Activated T-helper 2 cell treated with anti-CD3 and anti-CD28 coated beads, Interferon-gamma antibody, Interleukin-2, Interleukin-4, amounts not matched to agents 10 μg/mL and 5 μg/mL and 100 μg/mL, durations not matched to agents 14 hours and 24 hours and 36 hours (primary cell): Measurements from ENCODE around the gene ZNF638. TPM values are rescaled to one million over a fixed set of nuclear protein-coding genes. Genes with fewer than 3 reads are reported as not detected.

Source experiments
- total RNA-seq: library from RNA; stranded (reverse); gene quantifications from 2 replicates; pipeline ENCODE4 v1.2.3, GENCODE V29; 2022

ZNF638 gene
- total RNA-seq, 1 donor from 2014 or later, result 97.6 TPM

Other genes with a start within 250 kb of the ZNF638 start
- gene MCEE, start 201.6 kb upstream of the ZNF638 start, total RNA-seq, result 12.8 and 14.3 TPM in 2 replicates
- gene MPHOSPH10, start 201.1 kb upstream of the ZNF638 start, total RNA-seq, result 52.3 and 54.3 TPM in 2 replicates
- gene PAIP2B, start 104.7 kb upstream of the ZNF638 start, total RNA-seq, result 0.84 and 0.94 TPM in 2 replicates
- 0.05 TPM in 1 of 2 replicates, not detected in the other for gene DYSF, start 121.8 kb downstream of the ZNF638 start, total RNA-seq